Osteocyte (in vitro differentiated cells): ENCODE data around the gene CLEC4A. TPM values are rescaled to one million over a fixed set of nuclear protein-coding genes. Genes with fewer than 3 reads are reported as not detected.
"Not testable (repeated sequence)": the region's sequence is repeated elsewhere in the genome, so short reads cannot be mapped to it uniquely, and the experiment has no call there.

Source experiments
- DNase-seq: peaks from one replicate; pipeline ENCODE4 v3.0.0; 2021; ENCODE audit warnings: mixed read lengths; ENCODE audit not compliant: unreplicated experiment; ENCODE audit errors: extremely low spot score
- H3K27ac Mint-ChIP-seq: one replicate; pipeline ENCODE4 v1.8.0; 2021; ENCODE audit warnings: mild to moderate bottlenecking, mixed read lengths; ENCODE audit not compliant: unreplicated experiment
- H3K27me3 Mint-ChIP-seq: one replicate; pipeline ENCODE4 v1.8.0; 2021; ENCODE audit warnings: mixed read lengths; ENCODE audit not compliant: unreplicated experiment
- H3K36me3 Mint-ChIP-seq: one replicate; pipeline ENCODE4 v1.8.0; 2021; ENCODE audit warnings: mixed read lengths; ENCODE audit not compliant: unreplicated experiment
- H3K4me1 Mint-ChIP-seq: one replicate; pipeline ENCODE4 v1.8.0; 2021; ENCODE audit warnings: mixed read lengths; ENCODE audit not compliant: unreplicated experiment
- H3K4me3 Mint-ChIP-seq: one replicate; pipeline ENCODE4 v1.8.0; 2021; ENCODE audit warnings: mild to moderate bottlenecking, moderate library complexity, mixed read lengths; ENCODE audit not compliant: unreplicated experiment
- H3K9me3 Mint-ChIP-seq: one replicate; pipeline ENCODE4 v1.8.0; 2021; ENCODE audit warnings: mixed read lengths; ENCODE audit not compliant: unreplicated experiment
- CTCF ChIP-seq: fragments of 200-600 bp; sonication (generic); IDR thresholded peaks from 2 replicates; pipeline ENCODE4 v1.5.0; 2021; ENCODE audit warnings: antibody characterized with exemption, mild to moderate bottlenecking, moderate library complexity
- total RNA-seq: library from RNA; stranded (reverse); gene quantifications from 2 replicates; pipeline ENCODE4 v1.2.1, GENCODE V29; 2021

Gene CLEC4A
- total RNA-seq, 1 donor from 2014 or later, result 1.5 TPM

- DNase-seq, result no peak
- Mint-ChIP-seq H3K36me3 (peaks cover 31% of the 10 kb centered on the region), H3K4me1 (peaks cover 22% of the 10 kb centered on the region), H3K9me3 (no peaks in the 10 kb centered on the region), H3K27ac (no peak overlapping the region), H3K4me3 (no peak overlapping the region), H3K27me3 (no peaks in the 10 kb centered on the region)
- no peak for TF ChIP-seq CTCF
Observed at GRCh38 chr12:8088574-8088973, 34.8 kb upstream of the CLEC4A start.

- not testable (repeated sequence) for H3K27ac Mint-ChIP-seq, H3K4me3 Mint-ChIP-seq, H3K27me3 Mint-ChIP-seq, H3K9me3 Mint-ChIP-seq, DNase-seq
- H3K36me3 Mint-ChIP-seq, result peaks cover 32% of the 10 kb centered on the region
- H3K4me1 Mint-ChIP-seq, result peaks cover 15% of the 10 kb centered on the region
Observed at GRCh38 chr12:8089277-8089676, 34.1 kb upstream of the CLEC4A start.

- Mint-ChIP-seq H3K4me1 (peaks cover 11% of the 10 kb centered on the region), H3K9me3 (no peaks in the 10 kb centered on the region), H3K27ac (no peak overlapping the region), H3K4me3 (no peak overlapping the region), H3K36me3 (peaks cover 35% of the 10 kb centered on the region), H3K27me3 (no peaks in the 10 kb centered on the region)
- DNase-seq, result no peak
- TF ChIP-seq CTCF, result no peak
Observed at GRCh38 chr12:8089716-8090115, 33.7 kb upstream of the CLEC4A start.

- Mint-ChIP-seq H3K36me3 (peaks cover 56% of the 10 kb centered on the region), H3K27ac (no peak overlapping the region), H3K27me3 (no peaks in the 10 kb centered on the region), H3K4me3 (no peak overlapping the region), H3K4me1 (peaks cover 1% of the 10 kb centered on the region), H3K9me3 (no peaks in the 10 kb centered on the region)
- TF ChIP-seq CTCF, result no peak
- no peak for DNase-seq
Observed at GRCh38 chr12:8093291-8093690, 30.1 kb upstream of the CLEC4A start.

- H3K27ac Mint-ChIP-seq, result no peak overlapping the region
- no peak for TF ChIP-seq CTCF
- no peaks in the 10 kb centered on the region for H3K27me3 Mint-ChIP-seq
- H3K36me3 Mint-ChIP-seq, result peaks cover 53% of the 10 kb centered on the region
- H3K4me3 Mint-ChIP-seq, result no peak overlapping the region
- DNase-seq, result no peak
- no peaks in the 10 kb centered on the region for H3K9me3 Mint-ChIP-seq
- no peaks in the 10 kb centered on the region for H3K4me1 Mint-ChIP-seq
Observed at GRCh38 chr12:8096281-8096915, 27.0 kb upstream of the CLEC4A start.

- peaks cover 40% of the 10 kb centered on the region for H3K36me3 Mint-ChIP-seq
- no peak overlapping the region for H3K4me3 Mint-ChIP-seq
- H3K27ac Mint-ChIP-seq, result no peak overlapping the region
Observed at GRCh38 chr12:8099235-8099634, 24.2 kb upstream of the CLEC4A start.

More at GRCh38 chr12:8099235-8099634, 24.2 kb upstream of the CLEC4A start:
- Mint-ChIP-seq H3K4me1 (no peaks in the 10 kb centered on the region), H3K9me3 (no peaks in the 10 kb centered on the region), H3K27me3 (no peaks in the 10 kb centered on the region)
- no peak for DNase-seq
- no peak for TF ChIP-seq CTCF
